ENCODE data around the gene TBC1D9B.

TBC1D9B gene

DNA sequence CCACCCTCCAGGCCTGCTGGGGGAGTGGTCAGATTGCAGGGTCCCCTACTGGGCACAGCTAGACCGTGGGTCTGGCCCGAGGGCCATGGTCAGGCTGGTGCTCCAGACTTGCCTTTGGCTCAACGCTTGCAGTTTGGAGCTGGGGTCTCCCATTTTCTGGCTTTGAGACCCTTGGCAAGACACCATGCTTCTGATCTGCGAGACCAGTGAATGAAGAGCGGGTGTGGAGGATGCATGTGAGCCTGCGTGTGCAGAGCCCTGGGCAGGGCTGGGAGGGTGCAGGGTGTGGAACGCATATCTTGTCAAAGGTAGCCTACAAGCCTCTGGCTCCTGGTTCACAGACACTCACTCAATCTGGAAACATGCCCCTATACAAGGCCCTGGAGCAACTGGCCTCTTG, 43.0 kb downstream of the TBC1D9B start:
- Histone ChIP-seq H3K9me3 (ENCODE audit: insufficient read depth, low read depth, low read length) (no peaks in the 10 kb centered on the region), H3K9ac (ENCODE audit: low read depth, low read length, poor library complexity, severe bottlenecking) (no peak overlapping the region), H3F3A (ENCODE audit: low read depth) (no peaks in the 10 kb centered on the region), H3K4me3 (ENCODE audit: low read length, poor library complexity, severe bottlenecking) (no peak overlapping the region), H3K36me3 (ENCODE audit: insufficient read depth, low read length) (no peaks in the 10 kb centered on the region), H3K9me2 (replicated peaks; ENCODE audit: low read depth, low read length) (no peaks in the 10 kb centered on the region), H3K27me3 (ENCODE audit: insufficient read depth, low read length, poor library complexity, severe bottlenecking) (no peaks in the 10 kb centered on the region), H4K20me1 (ENCODE audit: insufficient read depth, low read length, poor library complexity, severe bottlenecking) (no peaks in the 10 kb centered on the region), H2AFZ (ENCODE audit: low read length) (no peak overlapping the region), H3K4me2 (ENCODE audit: low read depth, low read length, poor library complexity, severe bottlenecking) (no peak overlapping the region), H3K4me1 (ENCODE audit: insufficient read depth, low read length, poor library complexity, severe bottlenecking) (no peaks in the 10 kb centered on the region), H3K79me2 (ENCODE audit: insufficient read depth, low read length) (no peaks in the 10 kb centered on the region)
- TF ChIP-seq, protein P1, sequence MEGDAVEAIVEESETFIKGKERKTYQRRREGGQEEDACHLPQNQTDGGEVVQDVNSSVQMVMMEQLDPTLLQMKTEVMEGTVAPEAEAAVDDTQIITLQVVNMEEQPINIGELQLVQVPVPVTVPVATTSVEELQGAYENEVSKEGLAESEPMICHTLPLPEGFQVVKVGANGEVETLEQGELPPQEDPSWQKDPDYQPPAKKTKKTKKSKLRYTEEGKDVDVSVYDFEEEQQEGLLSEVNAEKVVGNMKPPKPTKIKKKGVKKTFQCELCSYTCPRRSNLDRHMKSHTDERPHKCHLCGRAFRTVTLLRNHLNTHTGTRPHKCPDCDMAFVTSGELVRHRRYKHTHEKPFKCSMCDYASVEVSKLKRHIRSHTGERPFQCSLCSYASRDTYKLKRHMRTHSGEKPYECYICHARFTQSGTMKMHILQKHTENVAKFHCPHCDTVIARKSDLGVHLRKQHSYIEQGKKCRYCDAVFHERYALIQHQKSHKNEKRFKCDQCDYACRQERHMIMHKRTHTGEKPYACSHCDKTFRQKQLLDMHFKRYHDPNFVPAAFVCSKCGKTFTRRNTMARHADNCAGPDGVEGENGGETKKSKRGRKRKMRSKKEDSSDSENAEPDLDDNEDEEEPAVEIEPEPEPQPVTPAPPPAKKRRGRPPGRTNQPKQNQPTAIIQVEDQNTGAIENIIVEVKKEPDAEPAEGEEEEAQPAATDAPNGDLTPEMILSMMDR (conservative IDR thresholded peaks at IDR 0.05; ENCODE audit: low read length): no peak
- TF ChIP-seq EZH2phosphoT487 (IDR thresholded peaks at IDR 0.05; ENCODE audit: borderline replicate concordance): no peak

DNA sequence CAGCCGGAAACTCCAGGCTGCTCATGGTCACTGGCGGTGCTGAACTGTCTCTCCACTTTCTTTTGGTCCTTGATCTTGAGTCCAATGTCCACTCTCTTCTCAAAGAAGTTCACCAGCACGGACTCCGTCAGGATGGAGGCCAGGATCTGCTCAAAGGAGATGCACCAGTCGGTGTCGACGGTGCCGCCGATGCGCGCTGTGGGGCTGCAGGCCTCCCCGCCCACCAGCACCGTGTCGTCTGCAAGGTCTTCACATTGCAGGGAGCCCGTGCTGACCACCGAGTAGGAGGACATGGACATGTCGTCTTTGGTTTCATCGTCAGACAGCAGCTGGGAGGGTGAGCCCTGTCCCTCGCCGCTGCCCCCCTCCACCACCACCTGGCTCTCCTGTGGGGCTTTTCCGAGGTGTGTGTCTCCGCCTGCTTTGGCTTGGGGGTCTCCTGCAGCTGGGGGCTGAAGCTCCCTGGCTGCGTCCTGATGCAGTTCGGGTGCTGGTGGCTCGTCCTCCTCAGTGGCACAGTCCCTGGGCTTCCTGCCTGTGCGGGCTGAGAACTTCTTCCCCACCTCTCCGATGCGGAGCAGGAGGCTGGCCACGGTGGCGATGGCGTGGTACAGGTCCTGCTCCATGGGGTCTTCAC, 44.1 kb downstream of the TBC1D9B start:
- H3K36me3 ChIP-seq (ENCODE audit: insufficient read depth, low read length): no peaks in the 10 kb centered on the region
- no peaks in the 10 kb centered on the region for H3K27me3 ChIP-seq (ENCODE audit: insufficient read depth, low read length, poor library complexity, severe bottlenecking)
- TF ChIP-seq, protein P1 (conservative IDR thresholded peaks at IDR 0.05; ENCODE audit: low read length): no peak
- TF ChIP-seq EZH2phosphoT487 (IDR thresholded peaks at IDR 0.05; ENCODE audit: borderline replicate concordance): no peak

DNA sequence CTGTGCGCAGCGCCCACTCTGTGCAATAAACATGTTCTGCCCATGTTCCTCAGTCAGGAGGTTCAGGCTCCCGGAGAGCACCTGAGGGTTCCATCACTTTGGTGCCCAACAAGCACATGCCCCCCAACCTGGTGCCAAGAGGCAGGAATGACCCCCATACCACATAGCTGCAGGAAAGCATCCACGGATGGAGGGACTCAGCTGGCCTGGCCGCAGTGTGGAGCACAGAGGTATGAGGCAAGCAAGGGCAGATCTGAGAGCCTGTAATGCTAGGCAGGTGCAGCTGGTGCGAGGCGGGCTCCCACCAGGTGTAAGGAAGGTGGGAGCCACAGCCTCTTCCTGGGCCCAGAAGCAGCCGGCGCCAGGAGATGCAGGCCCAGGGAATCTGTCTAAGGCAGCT, 44.8 kb downstream of the TBC1D9B start:
- H3K4me1 ChIP-seq (ENCODE audit: insufficient read depth, low read length, poor library complexity, severe bottlenecking): no peaks in the 10 kb centered on the region
- H3K79me2 ChIP-seq (ENCODE audit: insufficient read depth, low read length): no peaks in the 10 kb centered on the region
- no peaks in the 10 kb centered on the region for H3K27me3 ChIP-seq (ENCODE audit: insufficient read depth, low read length, poor library complexity, severe bottlenecking)
- no peaks in the 10 kb centered on the region for H4K20me1 ChIP-seq (ENCODE audit: insufficient read depth, low read length, poor library complexity, severe bottlenecking)
- no peaks in the 10 kb centered on the region for H3F3A ChIP-seq (ENCODE audit: low read depth)
- no peaks in the 10 kb centered on the region for H3K9me2 ChIP-seq (replicated peaks; ENCODE audit: low read depth, low read length)
- no peaks in the 10 kb centered on the region for H3K36me3 ChIP-seq (ENCODE audit: insufficient read depth, low read length)
- H3K4me3 ChIP-seq (ENCODE audit: low read length, poor library complexity, severe bottlenecking): no peak overlapping the region
- H3K9ac ChIP-seq (ENCODE audit: low read depth, low read length, poor library complexity, severe bottlenecking): no peak overlapping the region
- no peak overlapping the region for H2AFZ ChIP-seq (ENCODE audit: low read length)
- no peak overlapping the region for H3K4me2 ChIP-seq (ENCODE audit: low read depth, low read length, poor library complexity, severe bottlenecking)
- no peaks in the 10 kb centered on the region for H3K9me3 ChIP-seq (ENCODE audit: insufficient read depth, low read depth, low read length)
- no peak for TF ChIP-seq EZH2phosphoT487 (IDR thresholded peaks at IDR 0.05; ENCODE audit: borderline replicate concordance)
- TF ChIP-seq, protein P1 (conservative IDR thresholded peaks at IDR 0.05; ENCODE audit: low read length): no peak

More for the DNA sequence above, 44.1 kb downstream of the TBC1D9B start:
- Histone ChIP-seq H3K4me2 (ENCODE audit: low read depth, low read length, poor library complexity, severe bottlenecking) (no peak overlapping the region), H3K4me3 (ENCODE audit: low read length, poor library complexity, severe bottlenecking) (no peak overlapping the region), H3K9me3 (ENCODE audit: insufficient read depth, low read depth, low read length) (no peaks in the 10 kb centered on the region), H3K9ac (ENCODE audit: low read depth, low read length, poor library complexity, severe bottlenecking) (no peak overlapping the region), H3K79me2 (ENCODE audit: insufficient read depth, low read length) (no peaks in the 10 kb centered on the region), H3K4me1 (ENCODE audit: insufficient read depth, low read length, poor library complexity, severe bottlenecking) (no peaks in the 10 kb centered on the region), H4K20me1 (ENCODE audit: insufficient read depth, low read length, poor library complexity, severe bottlenecking) (no peaks in the 10 kb centered on the region), H3K9me2 (replicated peaks; ENCODE audit: low read depth, low read length) (no peaks in the 10 kb centered on the region), H3F3A (ENCODE audit: low read depth) (no peaks in the 10 kb centered on the region), H2AFZ (ENCODE audit: low read length) (no peak overlapping the region)

Measured in Loucy (cell line).